DOHH2 (cell line): ENCODE results near the gene PRG2.

ENCODE experiments used
- CTCF ChIP-seq: fragments of 200-600 bp; sonication (generic); IDR thresholded peaks from one replicate; pipeline ENCODE4 v1.5.1; 2014; ENCODE audit warnings: antibody characterized with exemption, mild to moderate bottlenecking, low read depth, low read length; ENCODE audit not compliant: poor library complexity, severe bottlenecking
- EZH2phosphoT487 ChIP-seq: fragments of 200-600 bp; sonication (generic); IDR thresholded peaks from 2 replicates; pipeline ENCODE4 v1.6.1; 2017; ENCODE audit warnings: borderline replicate concordance, mild to moderate bottlenecking, antibody characterized with exemption, low read length, moderate library complexity, mixed read lengths

DNA sequence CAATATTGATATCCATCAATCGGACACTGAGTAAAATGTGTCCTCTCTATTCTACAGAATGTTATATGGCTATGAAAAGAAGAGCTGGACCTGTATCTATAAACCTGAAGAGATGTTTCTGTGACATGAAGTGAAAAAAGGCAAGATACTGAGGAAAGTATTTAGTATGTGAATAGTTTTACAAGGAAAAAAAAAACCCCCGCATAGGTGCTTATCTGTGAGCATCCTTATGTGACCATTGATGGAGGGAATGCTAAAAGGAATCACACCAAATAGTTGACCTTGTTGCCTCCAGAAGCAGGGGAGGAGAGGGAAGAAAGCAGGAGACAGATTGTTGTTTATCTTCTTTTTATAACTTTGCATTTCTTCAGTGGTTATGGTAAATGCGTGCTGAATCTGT is 661 bp upstream of the PRG2 start:
- no peak for TF ChIP-seq CTCF
- TF ChIP-seq EZH2phosphoT487: no peak
